ENCODE data around the gene PLVAP. TPM values are rescaled to one million over a fixed set of nuclear protein-coding genes. Genes with fewer than 3 reads are reported as not detected.

The PLVAP gene
- total RNA-seq, 1 experiment from 2014 or later: not detected

GRCh38 chr19:17335575-17335974 lies 41.6 kb downstream of the PLVAP start:
- DNase-seq (ENCODE audit: low spot score): no peak

- peak; percentile 94 for DNase-seq (ENCODE audit: low spot score)
Measured at GRCh38 chr19:17334414-17335409, 42.4 kb downstream of the PLVAP start, which contains the start of gene ANO8. ANO8 (minus strand) TSS chr19:17334855; CDS start chr19:17334670, 185 bp downstream.

DNA sequence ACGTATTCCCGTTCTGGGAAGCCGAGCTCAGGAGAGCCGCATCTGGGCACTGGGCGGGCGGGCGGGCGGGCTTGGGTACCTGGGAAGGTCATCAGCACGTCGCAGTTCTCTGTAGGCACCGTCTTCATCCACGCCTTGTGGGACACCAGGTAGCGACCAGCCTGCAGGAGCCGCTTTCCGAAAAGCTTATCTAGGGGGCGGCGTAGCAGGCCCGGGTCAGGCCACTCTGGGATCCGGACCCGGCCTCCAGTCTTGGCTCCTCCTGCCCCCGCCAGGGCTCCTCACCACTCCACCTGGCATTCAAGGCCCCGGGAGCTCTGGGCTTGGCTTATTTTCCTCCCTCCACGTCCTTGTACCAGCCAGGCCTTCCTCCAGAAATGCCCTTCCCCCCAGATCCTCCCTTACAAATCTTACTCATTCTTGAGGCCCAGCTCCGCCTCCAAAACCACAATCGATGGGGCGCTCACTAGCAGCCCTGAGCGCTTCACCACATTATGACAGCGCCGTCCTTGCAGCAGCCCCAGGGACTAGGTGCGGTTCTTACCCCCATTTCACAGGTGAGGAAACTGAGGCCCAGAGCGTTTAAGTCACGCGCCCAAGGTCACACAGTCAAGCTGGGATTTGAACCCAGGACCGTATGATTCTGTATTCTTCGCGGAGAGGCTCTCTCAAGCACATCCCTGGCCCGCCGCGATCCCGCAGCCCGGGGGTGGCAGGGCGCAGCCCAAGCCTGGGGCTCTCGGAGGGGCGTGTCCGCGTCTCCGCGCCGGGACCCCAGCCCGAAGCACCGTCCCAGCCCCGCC lies 43.3 kb downstream of the PLVAP start:
- DNase-seq (ENCODE audit: low spot score): peak; percentile 71

DNA sequence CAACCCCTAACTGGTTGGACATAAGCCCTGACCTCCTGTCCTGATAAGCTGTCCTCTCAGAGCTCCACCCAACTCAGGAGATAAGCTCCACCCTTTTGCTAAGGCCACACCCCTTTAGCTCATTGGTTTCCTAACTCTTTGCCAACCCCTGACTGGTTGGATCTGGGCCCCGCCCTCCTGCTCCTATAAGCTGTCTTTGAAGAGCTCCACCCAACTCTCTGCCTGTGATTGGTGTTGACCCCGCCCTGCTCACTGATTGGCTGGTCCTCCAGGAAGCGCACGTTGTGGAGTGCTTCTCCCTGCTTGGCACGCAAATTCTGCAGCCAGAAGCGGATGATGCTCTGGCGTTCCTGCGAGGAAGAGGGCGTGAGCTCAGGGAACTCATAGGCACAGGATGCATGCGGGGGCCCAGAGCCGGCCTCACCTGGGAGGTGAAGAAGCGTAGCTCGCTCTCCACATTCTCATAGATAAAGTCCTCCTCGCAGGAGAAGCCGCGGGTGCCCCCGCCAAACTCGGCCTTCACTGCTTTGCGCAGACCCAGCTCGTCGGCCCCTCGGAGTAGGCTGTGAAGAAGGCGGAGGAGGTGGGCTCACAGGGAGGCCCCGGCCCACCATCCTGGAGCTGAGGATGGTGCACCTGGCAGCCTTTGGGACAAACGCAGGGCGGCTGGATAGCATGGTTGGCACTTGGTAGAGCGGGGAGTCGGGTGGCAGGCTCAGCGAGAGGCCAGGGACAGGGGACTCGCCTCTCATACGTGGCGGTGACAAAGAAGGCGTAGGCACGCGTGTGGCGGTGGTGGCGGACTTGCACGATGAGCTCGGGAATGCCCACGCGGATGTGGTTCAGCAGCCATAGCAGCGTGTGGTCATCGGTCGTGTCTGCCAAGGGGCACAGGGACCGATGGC lies 44.2 kb downstream of the PLVAP start:
- peak; percentile 34 for DNase-seq (ENCODE audit: low spot score)

DNA sequence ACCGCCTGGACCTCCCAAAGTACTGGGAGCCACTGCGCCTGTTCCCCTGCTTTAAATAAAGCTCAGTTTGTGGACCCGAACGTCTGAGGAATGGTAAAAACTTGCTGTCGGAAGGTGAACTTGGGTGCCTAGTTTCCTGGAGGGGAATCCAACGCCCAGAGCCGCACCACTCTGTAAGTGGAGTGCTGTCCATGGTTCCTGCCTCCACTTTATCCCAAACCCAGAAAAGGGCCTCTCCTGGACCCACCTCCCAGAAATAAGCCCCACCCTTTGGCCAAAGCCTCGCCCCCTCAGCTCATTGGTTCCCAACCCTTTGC lies 44.8 kb downstream of the PLVAP start:
- DNase-seq (ENCODE audit: low spot score): no peak

DNA sequence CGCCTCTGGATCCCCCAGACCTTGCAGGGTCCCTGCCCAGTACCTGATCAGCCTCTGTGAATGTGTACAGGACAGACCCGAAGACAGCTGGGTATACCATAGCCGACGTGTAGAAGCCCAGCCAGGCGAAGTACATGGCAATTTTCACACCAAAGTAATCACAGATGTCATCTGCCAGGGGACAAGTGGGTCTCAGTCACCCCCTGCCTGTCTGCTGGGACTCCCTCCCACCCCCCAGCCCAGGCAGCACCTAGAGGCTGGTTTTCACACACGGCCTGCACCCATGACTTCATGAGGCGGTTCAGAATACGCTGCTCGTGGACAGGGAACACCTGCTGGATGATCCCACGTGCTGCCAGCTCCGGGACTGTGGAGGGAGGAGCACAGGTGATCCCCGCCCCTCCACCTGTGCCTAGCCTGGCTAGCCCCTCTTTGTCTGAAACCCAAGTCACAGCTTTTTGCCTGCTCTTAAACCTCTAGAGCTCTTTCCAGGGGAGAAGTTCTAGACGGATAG lies 46.0 kb downstream of the PLVAP start:
- DNase-seq (ENCODE audit: low spot score): peak; percentile 20

DNA sequence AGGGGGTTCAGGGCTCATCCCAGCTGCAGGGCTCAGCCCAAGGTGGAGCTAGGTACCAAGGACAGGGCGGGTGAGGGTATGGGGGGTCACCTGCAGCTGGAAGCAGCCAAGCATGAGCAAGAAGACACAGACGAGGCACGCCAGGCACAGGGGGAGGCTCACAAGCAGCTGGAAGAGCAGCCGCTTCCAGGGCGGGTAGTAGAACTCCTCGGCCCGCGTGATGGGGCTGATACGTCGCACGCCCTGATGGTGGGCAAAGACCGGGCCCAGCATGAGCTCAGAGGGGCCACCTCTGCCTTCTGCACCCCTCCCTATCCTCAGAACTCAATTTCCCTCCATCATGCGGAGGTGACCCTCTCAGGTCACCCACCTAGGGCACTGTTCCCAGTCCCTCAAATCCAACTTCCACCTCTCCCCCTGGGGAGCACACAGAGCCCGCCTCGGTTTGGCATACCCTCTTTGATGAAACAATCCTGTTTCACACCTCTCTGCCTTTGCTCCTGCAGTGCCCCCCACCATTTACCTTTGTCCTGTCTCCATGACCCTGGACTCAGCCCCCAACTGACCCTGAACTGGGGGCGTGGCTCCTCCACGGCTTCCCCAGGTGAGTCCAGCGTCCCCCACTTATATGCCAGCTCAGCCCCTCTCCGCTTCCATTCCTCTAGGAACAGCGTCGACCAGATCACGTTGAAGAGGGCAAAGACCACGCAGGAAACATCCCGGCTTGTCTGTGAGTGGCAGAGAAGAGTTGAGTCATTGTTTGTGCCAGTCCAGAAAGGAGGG lies 46.7 kb downstream of the PLVAP start:
- DNase-seq (ENCODE audit: low spot score): no peak

DNA sequence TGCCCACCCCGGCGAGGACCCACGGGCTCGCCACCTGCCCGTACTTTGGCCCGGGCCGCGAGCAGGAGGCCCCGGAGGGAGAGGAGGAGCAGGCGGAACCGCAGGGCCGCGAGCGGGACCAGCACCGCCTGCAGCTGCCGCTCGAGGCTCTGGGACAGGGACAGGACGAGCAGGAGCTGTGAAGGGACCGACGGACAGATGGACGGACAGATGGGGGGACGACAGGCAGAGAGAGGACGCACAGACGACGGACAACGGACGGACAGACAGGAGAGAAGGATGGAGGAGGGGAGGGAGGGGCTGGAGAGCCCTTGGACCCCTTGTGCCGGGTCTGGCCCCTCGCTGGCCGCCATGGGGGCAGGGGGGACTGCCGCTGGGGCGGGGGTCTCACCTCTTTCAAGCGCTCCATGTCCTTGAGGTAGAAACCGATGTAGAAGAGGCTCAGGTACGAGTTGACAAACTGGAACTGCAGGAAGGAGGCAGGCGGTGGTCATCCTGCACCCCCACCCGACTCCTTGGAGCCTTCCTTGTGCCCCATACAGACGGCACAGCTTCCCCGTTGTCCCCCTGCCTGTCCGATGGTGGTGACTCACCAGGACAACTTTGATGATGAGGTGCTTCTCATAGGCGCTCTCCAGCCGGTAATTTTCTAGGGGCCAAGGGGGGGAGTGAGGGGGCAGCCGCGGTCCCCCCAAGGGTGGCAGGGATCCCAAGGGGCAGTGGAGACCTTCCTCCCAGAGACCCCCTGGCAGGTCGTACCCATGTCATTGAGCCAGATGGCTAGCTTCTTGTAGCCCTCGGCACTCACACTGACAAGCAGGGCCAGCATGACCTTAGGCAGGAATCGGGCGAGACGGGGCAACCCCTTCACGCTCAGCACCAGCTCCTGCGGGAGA lies 47.5 kb downstream of the PLVAP start:
- no peak for DNase-seq (ENCODE audit: low spot score)

GRCh38 chr19:17328517-17329365 lies 48.4 kb downstream of the PLVAP start:
- no peak for DNase-seq (ENCODE audit: low spot score)

GRCh38 chr19:17327654-17328516 lies 49.3 kb downstream of the PLVAP start:
- DNase-seq (ENCODE audit: low spot score): peak; percentile 89

- DNase-seq (ENCODE audit: low spot score): no peak
Measured at GRCh38 chr19:17327068-17327653, 50.0 kb downstream of the PLVAP start.

DNA sequence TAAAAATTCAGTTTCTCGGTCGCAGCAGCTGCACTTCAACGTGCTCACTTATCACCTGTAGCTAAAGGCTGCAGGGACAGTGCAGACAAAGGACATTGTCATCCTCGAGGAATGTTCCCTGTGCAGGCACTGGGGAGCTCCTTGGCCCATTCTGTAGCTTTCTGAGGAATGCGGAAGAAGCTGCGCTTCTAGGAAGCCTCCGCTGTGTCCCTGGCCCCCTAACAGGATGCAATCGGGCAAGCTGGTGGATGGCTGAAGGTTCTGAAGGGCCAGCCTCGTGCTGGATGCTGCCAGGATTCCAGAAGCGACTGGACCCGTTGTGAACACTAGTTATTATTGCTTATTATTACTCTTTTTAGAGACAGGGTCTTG lies 50.6 kb downstream of the PLVAP start:
- no peak for DNase-seq (ENCODE audit: low spot score)

GRCh38 chr19:17325881-17326594 lies 51.1 kb downstream of the PLVAP start:
- DNase-seq (ENCODE audit: low spot score): no peak

DNA sequence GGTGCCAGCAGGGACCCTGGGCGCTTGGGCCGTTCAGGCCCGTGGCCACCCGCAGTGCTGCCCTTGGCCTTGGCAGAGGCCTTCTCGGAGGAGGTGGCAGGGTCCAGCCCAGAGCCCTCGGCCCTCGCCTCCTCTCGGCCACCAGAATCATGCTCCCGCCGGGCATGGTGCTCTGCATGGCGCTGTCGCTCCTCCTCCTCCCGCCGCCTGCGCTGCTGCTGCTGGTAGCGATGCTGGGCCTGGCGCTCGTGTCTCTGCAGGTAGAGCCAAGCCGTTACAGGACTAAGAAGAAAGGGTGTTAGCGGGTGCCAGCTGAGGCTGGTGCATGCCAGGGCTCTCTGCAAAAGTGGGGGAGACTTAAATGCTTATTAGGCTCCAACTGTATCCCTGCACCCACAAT lies 52.0 kb downstream of the PLVAP start:
- no peak for DNase-seq (ENCODE audit: low spot score)

GRCh38 chr19:17324357-17325114 lies 52.6 kb downstream of the PLVAP start:
- DNase-seq (ENCODE audit: low spot score): no peak

GRCh38 chr19:17323964-17324332 lies 53.2 kb downstream of the PLVAP start:
- no peak for DNase-seq (ENCODE audit: low spot score)
